Skeletal muscle cell (primary cell): Measurements from ENCODE around the gene SERPINB13.
"Not testable (repeated sequence)": the region's sequence is repeated elsewhere in the genome, so short reads cannot be mapped to it uniquely, and the experiment has no call there.

Source experiments
- DNase-seq: peaks from one replicate; pipeline ENCODE4 v3.0.0-alpha.2; 2010; ENCODE audit warnings: low read depth
- H3K4me3 ChIP-seq: 2 replicates; pipeline ENCODE4 v1.5.1; 2011; ENCODE audit warnings: low read depth, mild to moderate bottlenecking, control low read depth, low read length, moderate library complexity

Gene SERPINB13

GRCh38 chr18:63642668-63643356, 55.7 kb downstream of the SERPINB13 start:
- H3K4me3 ChIP-seq, DNase-seq: not testable (repeated sequence)

GRCh38 chr18:63644142-63644541, 57.0 kb downstream of the SERPINB13 start, which contains the start of gene SERPINB4:
TSS of gene SERPINB4 (minus strand) at chr18:63644256. CDS start at chr18:63643577, 679 bp downstream.
- DNase-seq, H3K4me3 ChIP-seq: not testable (repeated sequence)

GRCh38 chr18:63644694-63645093, 57.6 kb downstream of the SERPINB13 start:
- DNase-seq, H3K4me3 ChIP-seq: not testable (repeated sequence)

- no peak overlapping the region for H3K4me3 ChIP-seq
- peak; percentile 20 for DNase-seq
These were observed 59.8 kb downstream of the SERPINB13 start for GRCh38 chr18:63646936-63647335.

- peak; percentile 39 for DNase-seq
- no peak overlapping the region for H3K4me3 ChIP-seq
These were observed 61.1 kb downstream of the SERPINB13 start for GRCh38 chr18:63648241-63648640.
